GM18505 (cell line): ENCODE results near the gene CACNG5.

ENCODE experiments used
- ATAC-seq: cut with Tn5 transposase; IDR thresholded peaks from one replicate; pipeline ENCODE4 v1.9.1; 2021; ENCODE audit not compliant: unreplicated experiment
- POLR2A ChIP-seq: IDR thresholded peaks from 4 replicates; pipeline ENCODE4 v1.6.1; 2011; ENCODE audit warnings: borderline replicate concordance; ENCODE audit not compliant: insufficient read depth, insufficient read length; ENCODE audit errors: extremely low read depth

Gene CACNG5

GRCh38 chr17:66910651-66911285 is 75.9 kb downstream of the CACNG5 start:
- no peak for TF ChIP-seq POLR2A
- ATAC-seq, result no peak

GRCh38 chr17:66915204-66915611 is 80.3 kb downstream of the CACNG5 start:
- TF ChIP-seq POLR2A, result no peak
- ATAC-seq, result no peak

GRCh38 chr17:66915792-66916191 is 80.9 kb downstream of the CACNG5 start:
- TF ChIP-seq POLR2A, result no peak

GRCh38 chr17:66916946-66917345 is 82.0 kb downstream of the CACNG5 start:
- TF ChIP-seq POLR2A, result no peak
- ATAC-seq, result no peak

More at GRCh38 chr17:66915792-66916191, 80.9 kb downstream of the CACNG5 start:
- no peak for ATAC-seq

GRCh38 chr17:66918896-66919295 is 84.0 kb downstream of the CACNG5 start:
- no peak for ATAC-seq
- no peak for TF ChIP-seq POLR2A

- no peak for TF ChIP-seq POLR2A
- ATAC-seq, result no peak
Measured at GRCh38 chr17:66920435-66920834, 85.5 kb downstream of the CACNG5 start.

GRCh38 chr17:66920950-66921349 is 86.0 kb downstream of the CACNG5 start:
- ATAC-seq, result no peak
- no peak for TF ChIP-seq POLR2A

GRCh38 chr17:66923886-66924285 is 89.0 kb downstream of the CACNG5 start:
- ATAC-seq, result no peak
- no peak for TF ChIP-seq POLR2A

GRCh38 chr17:66925811-66926500 is 91.0 kb downstream of the CACNG5 start:
- no peak for ATAC-seq
- TF ChIP-seq POLR2A, result no peak

GRCh38 chr17:66928949-66929348 is 94.0 kb downstream of the CACNG5 start:
- no peak for TF ChIP-seq POLR2A
- no peak for ATAC-seq

GRCh38 chr17:66929591-66929990 is 94.7 kb downstream of the CACNG5 start:
- no peak for ATAC-seq
- no peak for TF ChIP-seq POLR2A

- no peak for ATAC-seq
- no peak for TF ChIP-seq POLR2A
Measured at GRCh38 chr17:66930933-66931332, 96.0 kb downstream of the CACNG5 start.

GRCh38 chr17:66932311-66932710 is 97.4 kb downstream of the CACNG5 start:
- ATAC-seq, result no peak
- no peak for TF ChIP-seq POLR2A

- TF ChIP-seq POLR2A, result no peak
Measured at GRCh38 chr17:66934040-66934439, 99.1 kb downstream of the CACNG5 start.

More at GRCh38 chr17:66934040-66934439, 99.1 kb downstream of the CACNG5 start:
- ATAC-seq, result no peak
